ENCODE results near the gene EPGN. TPM values are rescaled to one million over a fixed set of nuclear protein-coding genes. Genes with fewer than 3 reads are reported as not detected.

EPGN gene
- total RNA-seq, 1 donor from 2014 or later: not detected

DNA sequence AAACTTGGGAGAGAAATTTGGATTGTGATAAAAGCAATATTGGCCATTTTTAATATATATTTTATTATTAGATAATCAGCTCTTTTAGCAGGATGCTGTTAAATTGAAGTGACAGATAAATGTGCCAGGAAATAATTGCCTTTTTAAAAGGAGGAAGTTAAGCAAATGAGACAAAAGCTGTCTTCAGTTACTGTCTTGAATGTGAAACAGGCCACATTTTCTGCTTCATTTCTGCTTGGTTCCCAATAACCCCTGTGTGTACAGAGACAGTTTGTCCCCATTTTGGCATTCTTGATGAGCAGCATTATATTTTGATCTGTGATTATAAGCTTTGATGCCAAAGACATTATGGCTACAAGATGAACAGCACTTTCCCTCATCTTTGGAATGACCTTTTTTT is 953 bp downstream of the EPGN start:
- no peak for DNase-seq (ENCODE audit: low spot score)

- DNase-seq (ENCODE audit: low spot score): no peak
These were observed 3.5 kb downstream of the EPGN start for GRCh38 chr4:74311696-74312313.

- DNase-seq (ENCODE audit: low spot score): no peak
These were observed 6.1 kb downstream of the EPGN start for GRCh38 chr4:74314329-74314728.

GRCh38 chr4:74314944-74315343 is 6.7 kb downstream of the EPGN start:
- DNase-seq (ENCODE audit: low spot score): no peak

GRCh38 chr4:74315376-74315775 is 7.1 kb downstream of the EPGN start:
- DNase-seq (ENCODE audit: low spot score): no peak

DNA sequence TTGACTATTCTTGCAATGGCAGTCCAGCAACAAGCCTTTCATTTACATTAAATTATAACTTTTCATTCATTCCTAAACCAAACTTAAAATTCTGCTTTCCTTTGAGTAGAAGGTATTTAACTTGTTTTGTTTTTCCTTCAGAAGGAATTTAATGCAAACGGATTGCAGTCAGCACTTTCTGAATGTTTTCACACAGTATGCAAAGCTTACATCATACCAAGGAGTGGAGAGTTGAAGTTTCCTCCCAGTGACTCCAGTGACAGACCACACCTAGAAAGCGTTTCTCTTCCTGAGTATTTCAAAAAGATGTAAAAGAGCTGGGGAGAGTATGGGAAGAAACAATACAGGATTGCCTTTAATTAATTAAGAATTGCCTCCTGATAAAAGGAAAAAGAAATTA is 8.1 kb downstream of the EPGN start:
- DNase-seq (ENCODE audit: low spot score): no peak

GRCh38 chr4:74317616-74318246 is 9.5 kb downstream of the EPGN start:
- DNase-seq (ENCODE audit: low spot score): no peak

GRCh38 chr4:74318276-74318675 is 10.0 kb downstream of the EPGN start:
- DNase-seq (ENCODE audit: low spot score): no peak

GRCh38 chr4:74319470-74319869 is 11.2 kb downstream of the EPGN start:
- no peak for DNase-seq (ENCODE audit: low spot score)

- no peak for DNase-seq (ENCODE audit: low spot score)
These were observed 12.4 kb downstream of the EPGN start for GRCh38 chr4:74320559-74321118.

- DNase-seq (ENCODE audit: low spot score): no peak
These were observed 14.0 kb downstream of the EPGN start for GRCh38 chr4:74322301-74322700.

- DNase-seq (ENCODE audit: low spot score): no peak
These were observed 15.4 kb downstream of the EPGN start for GRCh38 chr4:74323663-74324062.

GRCh38 chr4:74324262-74324661 is 16.0 kb downstream of the EPGN start:
- no peak for DNase-seq (ENCODE audit: low spot score)

GRCh38 chr4:74325886-74326285 is 17.6 kb downstream of the EPGN start:
- DNase-seq (ENCODE audit: low spot score): no peak

GRCh38 chr4:74327762-74328161 is 19.5 kb downstream of the EPGN start:
- DNase-seq (ENCODE audit: low spot score): no peak

DNA sequence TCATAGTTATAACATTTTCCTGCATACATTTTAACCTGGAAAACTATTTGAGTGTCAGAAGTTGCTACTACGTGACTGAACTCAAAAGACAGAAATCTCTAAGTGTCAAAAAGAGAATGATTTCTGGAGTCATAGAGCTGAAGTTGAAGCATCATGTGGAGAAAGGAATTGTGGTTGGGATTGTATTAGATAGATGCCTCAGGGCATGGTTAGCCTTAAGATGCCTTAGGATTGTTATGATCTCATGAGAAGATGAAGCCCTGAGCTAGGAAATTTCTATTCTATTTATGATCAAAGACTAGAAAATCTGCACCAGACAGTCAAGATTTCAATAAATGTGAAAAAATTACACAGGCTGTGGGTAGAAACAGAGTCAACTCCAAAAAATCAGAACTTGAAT is 20.2 kb downstream of the EPGN start:
- DNase-seq (ENCODE audit: low spot score): no peak

- no peak for DNase-seq (ENCODE audit: low spot score)
These were observed 21.0 kb downstream of the EPGN start for GRCh38 chr4:74329307-74329706.

GRCh38 chr4:74330295-74330750 is 22.1 kb downstream of the EPGN start:
- no peak for DNase-seq (ENCODE audit: low spot score)

DNA sequence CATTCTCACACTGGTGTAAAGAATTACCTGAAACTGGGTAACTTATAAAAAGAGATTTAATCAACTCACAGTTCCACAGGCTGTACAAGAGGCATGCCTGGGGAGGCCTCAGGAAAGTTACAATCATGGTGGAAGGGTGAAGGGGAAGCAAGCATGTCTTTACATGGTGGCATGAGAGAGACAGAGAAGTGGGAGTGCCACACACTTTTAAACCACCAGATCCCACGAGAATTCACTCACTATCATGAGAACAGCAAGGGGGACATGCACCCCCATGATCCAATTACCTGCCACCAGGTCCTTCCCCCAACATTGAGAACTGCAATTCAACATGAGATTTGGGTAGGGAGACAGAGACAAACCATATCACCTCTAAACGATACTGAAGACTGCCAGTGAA is 23.0 kb downstream of the EPGN start:
- DNase-seq (ENCODE audit: low spot score): no peak

- DNase-seq (ENCODE audit: low spot score): no peak
These were observed 23.7 kb downstream of the EPGN start for GRCh38 chr4:74331944-74332343.

GRCh38 chr4:74334636-74335035 is 26.4 kb downstream of the EPGN start:
- no peak for DNase-seq (ENCODE audit: low spot score)

DNA sequence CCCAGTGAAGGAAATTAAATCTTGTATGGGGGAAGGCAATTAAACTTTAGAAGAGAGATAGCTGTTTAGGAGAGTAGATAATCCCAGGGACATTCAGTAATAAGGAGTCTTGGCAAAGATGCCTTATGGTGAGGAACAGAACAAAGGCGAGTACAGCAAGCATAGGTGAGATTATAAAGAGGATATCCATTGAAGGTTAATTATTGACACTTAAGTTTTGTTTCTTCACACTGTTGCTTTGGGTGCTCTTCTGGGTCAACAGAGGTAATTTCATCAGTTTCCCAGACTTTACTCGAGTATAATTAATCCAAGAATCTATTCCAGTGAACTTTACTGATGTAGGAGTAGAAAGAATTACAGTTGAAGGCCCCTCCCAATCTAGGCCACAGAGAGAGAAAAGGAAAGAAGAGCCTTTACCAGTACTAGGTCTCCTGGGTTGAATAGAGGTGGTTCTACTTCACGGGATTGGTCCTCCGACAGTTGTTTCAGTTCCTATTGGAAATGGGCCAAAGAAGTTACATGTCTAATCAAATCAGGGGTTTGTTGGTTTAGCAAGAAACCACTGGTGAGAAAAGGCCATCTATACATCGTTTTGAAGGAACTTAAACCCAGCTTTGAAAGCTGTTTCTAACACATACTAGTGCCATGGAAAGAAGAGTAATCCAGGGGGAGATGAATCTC is 27.2 kb downstream of the EPGN start:
- no peak for DNase-seq (ENCODE audit: low spot score)

Measured in mesenteric fat pad (tissue), 1 donor.